Nucleus accumbens (tissue), 56 donors: ENCODE results near the gene DVL2.
"Not testable (repeated sequence)": the region's sequence is repeated elsewhere in the genome, so short reads cannot be mapped to it uniquely, and the experiment has no call there.

ENCODE experiments used
- DNase-seq, 56 donors: peaks; one replicate each; lab custom pipeline; 2025; lab: John Stamatoyannopoulos, UW

Gene DVL2

DNA sequence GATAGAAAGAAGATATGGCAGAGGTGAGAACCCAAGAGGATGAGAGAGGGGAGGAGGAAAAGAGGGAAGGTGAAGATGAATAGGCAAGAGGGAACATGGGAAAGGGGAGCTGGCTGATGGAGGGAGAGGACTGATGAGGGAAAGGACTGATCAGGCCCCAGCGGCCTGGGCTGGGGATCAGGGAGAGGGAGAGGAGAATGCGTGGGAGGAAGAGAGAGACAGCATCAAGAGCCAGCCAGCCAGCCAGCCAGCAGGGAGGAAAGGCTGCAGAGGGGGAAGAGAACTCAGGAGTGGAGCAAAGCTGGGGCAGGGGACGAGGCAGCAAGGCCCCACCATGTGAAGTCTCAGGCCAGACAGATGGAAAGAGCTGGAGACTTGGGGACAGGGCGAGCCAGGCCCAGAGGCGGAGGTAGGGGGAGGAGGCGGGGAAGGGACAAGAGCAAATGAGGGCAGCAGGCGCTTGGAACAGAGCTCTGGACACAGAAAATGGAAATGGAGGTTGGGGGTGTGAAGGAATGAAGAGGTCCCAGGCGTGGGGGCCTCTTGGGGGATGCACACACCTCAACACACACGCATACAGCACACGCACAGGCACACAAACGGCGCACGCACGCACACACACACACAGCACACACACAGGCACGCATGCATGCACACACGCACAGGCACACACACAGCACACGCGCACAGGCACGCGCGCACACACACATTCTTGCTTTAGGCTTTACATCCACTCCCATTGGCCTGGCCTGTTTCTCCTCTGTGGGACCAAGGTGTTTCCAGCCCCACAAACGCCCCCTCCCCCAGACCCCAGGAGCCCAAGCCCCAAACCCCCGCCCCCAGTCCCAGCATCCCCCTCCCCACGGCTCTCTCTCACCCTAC is 27.0 kb downstream of the DVL2 start:
- DNase-seq, result no peak

- no peak for DNase-seq
Measured at GRCh38 chr17:7205561-7205960, 28.8 kb downstream of the DVL2 start.

GRCh38 chr17:7204828-7205461 is 29.4 kb downstream of the DVL2 start:
- peak in 53 of 56 donors; percentile 36 to 91 (median 78) for DNase-seq

DNA sequence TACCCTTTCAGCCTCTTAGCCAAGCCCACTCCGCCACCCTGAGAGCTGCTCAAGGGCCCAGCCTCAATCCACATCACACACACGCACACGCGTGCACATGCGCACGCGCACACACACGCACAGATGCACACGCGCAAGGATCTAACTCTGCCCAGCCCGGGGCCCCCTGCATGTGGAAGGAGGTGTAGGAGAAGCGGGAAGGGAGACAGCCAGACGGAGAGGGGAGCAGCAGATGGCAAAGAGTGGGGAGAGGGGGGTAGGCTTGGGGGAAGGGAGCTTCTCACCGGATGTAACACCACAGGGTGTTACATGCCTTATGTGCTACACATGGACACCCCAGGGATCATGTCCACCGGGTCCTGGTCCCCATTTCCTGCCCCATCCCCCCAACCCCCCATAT is 30.0 kb downstream of the DVL2 start:
- DNase-seq, result peak in 1 of 56 donors; percentile 20

- no peak for DNase-seq
Measured at GRCh38 chr17:7203391-7203790, 30.9 kb downstream of the DVL2 start.

GRCh38 chr17:7196651-7197401 is 37.5 kb downstream of the DVL2 start:
- no peak for DNase-seq

DNA sequence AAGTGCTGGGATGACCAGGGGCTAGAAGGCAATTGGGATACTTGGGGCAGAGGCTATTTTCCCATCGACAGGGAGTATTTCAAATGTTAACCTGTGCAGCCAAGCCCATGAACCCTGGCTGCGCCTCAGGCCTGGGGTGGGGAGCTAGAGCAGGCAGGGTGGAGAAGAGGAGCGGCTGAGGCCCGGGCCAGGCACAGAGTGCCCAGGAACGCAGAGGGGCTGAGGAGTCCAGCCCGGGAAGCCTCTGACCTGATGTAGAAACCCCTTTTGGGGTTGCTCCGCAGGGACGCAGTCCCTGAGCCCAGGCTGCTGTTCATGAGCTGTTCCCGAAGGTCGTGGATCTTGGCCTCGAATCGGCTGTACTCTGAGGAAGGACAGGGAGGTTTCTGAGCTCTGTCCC is 38.3 kb downstream of the DVL2 start:
- no peak for DNase-seq

DNA sequence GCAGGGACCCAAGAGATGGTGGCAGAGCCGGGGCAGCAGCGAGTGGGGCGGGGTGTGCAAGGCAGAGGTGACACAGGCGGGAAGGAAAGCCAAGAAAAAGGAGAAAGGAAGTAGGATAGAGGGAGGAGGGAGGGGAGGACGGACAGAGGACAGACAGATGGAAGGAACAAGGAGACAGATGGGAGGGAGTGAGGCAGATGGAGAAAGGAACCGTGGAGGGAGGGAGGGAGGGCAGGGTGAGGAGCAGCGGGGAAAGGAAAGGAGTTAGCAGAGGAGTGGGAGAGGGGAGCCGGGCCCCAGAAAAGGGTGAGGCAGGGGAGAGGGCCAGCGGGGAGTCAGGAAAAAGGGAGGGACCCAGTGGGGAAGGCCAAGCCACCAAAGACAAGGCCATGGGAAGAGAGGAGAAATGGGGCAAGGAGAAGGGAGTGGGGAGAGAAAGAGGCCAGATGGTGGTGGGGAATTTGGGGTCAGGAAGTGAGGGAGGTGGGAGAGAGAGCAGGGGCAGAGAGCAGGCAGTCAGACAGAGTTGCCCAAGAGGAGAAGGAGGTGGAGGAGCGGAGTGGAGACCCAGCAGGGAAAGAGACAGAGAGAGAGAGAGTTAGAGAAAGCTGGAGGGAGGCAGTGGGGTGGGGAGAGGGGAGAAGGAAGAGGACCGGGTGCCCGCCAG is 41.9 kb downstream of the DVL2 start:
- DNase-seq, result no peak

DNA sequence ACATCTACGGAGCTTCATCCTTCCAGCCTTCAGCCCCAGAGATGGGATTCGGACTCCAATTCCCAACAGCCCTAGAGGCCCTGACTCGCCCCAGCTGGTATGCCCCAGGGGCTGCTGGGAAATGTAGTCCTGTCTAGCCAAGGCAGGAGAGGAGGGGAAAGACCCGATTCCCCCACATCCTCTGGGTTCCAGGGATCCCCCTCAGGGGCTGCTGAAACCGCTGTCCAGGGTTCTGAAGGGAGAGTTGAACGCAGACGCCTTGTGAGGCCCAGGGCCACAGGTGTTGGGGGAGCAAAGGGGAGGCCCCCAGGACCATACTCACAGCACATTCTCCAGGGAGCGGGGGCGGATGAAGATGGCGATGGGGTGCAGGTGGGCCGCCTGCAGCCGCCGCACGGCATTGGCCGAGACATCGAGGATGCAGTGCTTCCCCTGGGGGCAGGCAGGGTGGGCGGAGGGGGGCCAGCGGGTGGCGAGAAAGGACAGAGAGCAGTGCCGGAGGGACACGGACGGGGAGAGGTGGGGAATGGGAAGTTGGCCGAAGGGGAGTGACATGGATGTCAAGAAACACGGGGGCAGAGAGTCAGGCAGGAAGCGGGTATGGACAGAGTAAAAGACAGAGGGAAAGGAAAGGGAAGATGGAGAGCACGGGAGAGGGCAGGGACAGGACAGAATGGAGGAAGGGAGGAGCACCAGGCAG is 42.6 kb downstream of the DVL2 start:
- DNase-seq, result peak in 19 of 56 donors; percentile 8 to 59 (median 19)

- no peak for DNase-seq
Measured at GRCh38 chr17:7191069-7191468, 43.2 kb downstream of the DVL2 start.

- no peak for DNase-seq
Measured at GRCh38 chr17:7190276-7190917, 43.9 kb downstream of the DVL2 start.

DNA sequence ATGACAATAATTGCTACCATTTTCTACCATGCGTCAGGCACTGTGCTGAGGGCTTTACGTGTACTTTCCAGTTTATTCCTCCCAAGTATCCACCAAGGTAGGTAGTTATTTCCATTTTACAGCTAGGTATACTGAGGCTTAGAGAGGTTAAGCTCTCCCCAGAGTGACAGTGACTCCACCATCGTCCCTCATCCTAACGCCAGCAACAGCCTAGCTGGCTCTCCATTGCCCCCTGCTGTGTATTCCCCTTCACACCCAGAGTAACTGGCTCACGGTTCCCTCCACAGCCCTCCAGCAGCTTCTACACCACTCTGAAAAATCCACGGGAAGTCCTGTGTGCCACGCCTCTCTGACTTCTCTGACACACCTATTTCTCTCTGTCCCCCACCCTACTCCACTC is 48.1 kb downstream of the DVL2 start:
- no peak for DNase-seq

- DNase-seq, result no peak
Measured at GRCh38 chr17:7184647-7185046, 49.7 kb downstream of the DVL2 start.

GRCh38 chr17:7184091-7184488 is 50.2 kb downstream of the DVL2 start:
- peak in 4 of 56 donors; percentile 14 to 28 (median 18) for DNase-seq

DNA sequence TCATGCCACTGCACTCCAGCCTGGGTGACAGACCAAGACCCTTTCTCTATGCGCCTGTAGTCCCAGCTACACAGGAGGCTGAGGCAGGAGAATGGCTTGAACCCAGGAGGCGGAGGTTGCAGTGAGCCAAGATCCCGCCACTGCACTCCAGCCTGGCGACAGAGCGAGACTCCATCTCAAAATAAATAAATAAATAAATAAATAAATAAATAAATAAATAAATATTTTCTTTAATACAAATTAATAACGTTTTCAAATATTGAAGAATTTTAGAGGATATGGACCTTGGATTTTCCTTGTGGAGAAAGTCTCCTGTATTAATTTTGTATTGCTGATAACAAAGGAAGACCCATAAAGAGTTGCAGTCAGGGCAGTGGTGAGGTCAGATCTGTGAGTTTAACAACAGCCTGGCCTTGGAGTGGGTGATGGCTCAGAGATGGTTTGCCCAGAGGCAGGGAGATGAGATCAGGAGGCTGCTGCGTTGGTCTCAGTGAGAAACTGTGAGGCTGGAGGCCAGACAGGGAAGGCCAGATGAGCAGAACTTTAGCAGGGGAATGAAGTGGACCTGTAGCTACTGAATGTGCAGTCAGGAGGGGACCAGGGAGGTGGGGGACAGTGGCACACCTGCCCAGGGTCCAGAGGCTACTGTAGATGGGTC is 50.8 kb downstream of the DVL2 start:
- no peak for DNase-seq

DNA sequence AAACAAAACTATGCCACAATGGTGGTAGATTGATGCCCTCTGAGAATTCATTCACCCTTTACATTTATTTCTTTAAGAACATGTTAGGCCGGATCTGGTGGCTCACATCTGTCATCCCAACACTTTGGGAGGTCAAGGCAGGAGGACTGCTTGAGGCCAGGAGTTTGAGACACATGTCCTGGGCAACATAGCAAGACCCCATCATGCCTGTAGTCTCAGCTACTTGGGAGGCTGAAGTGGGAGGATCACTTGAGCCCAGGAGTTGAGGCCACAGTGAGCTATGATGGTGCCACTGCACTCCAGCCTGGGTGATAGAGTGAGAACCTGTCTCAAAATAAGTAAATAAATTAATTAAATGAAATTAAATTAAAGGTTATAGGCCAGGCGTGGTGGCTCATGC is 52.2 kb downstream of the DVL2 start:
- DNase-seq, result not testable (repeated sequence)

DNA sequence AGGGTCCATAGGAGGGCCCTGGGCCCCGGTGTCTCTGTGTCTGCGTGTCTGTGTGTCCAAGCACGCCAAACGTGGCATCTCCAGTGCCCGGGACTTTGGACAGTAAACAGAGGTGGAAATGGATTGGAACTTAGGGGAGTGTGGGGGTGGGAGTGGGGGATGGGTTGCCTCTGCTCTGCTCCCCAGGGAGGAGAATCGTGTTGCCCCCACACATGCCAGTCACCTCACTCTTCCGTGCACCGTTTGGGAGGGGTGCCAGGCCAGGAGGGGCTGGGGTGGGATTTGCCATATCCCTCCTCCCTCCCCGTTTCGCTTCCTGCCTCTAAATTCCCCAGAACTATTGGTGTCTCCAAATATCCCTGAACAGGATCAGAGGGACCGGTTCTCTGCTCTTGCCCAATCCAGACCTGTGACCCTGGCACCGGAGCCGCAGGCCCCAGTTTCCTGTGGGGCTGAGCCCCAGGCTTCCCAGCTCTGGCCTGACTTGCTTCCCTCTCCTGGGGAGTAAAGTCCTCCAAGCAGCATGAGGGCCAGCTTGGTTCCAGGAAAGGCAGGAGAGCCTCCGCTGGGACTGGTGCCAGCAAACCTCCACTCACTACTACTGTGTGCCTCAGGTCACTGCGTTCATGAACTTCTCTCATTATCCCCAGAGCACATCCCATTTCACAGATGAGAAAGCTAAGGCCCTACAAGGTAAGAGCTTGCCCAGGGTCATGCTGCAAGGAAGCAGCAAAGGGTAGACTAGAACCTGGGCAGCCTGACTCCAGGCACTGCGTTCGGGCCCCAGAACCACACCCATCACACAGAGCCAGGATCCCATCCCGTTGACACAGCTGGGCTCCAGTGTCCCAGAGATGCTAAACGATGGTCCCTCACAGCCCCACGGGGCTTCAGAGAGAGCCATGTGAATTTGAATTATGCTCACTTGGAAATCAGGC is 54.7 kb downstream of the DVL2 start, which contains the start of gene ASGR1:
Gene ASGR1, minus strand, starts transcription at position 54 of the 938 bp plus-strand sequence. CDS start 807 bp downstream, outside the sequence.
- no peak for DNase-seq

GRCh38 chr17:7178973-7179316 is 55.4 kb downstream of the DVL2 start:
- no peak for DNase-seq
